GM13977 (cell line): ENCODE measurements around the gene BSND.
A peak's percentile ranks its signal among the peaks of the same experiment; 100 is the strongest.

ENCODE experiments used
- DNase-seq: peaks from one replicate; pipeline ENCODE4 v3.0.0; 2012; ENCODE audit warnings: low spot score
- in situ Hi-C: fragments of 300-500 bp; cut with MboI; formaldehyde crosslinking; loops from one replicate; pipeline ENCODE4 v1.12.0; 2022; ENCODE audit warnings: low sequenced_read_pairs, low pct_unique_long_range_greater_than_20kb, mixed read lengths, inconsistent platforms; ENCODE audit not compliant: unreplicated experiment
- TF ChIP-seq, protein P1 (sequence below): IDR thresholded peaks from 2 replicates; pipeline ENCODE4 v1.5.1; 2012; ENCODE audit warnings: mild to moderate bottlenecking, control low read depth; ENCODE audit not compliant: insufficient read depth; ENCODE audit errors: extremely low read depth, missing control alignments

BSND gene

DNA sequence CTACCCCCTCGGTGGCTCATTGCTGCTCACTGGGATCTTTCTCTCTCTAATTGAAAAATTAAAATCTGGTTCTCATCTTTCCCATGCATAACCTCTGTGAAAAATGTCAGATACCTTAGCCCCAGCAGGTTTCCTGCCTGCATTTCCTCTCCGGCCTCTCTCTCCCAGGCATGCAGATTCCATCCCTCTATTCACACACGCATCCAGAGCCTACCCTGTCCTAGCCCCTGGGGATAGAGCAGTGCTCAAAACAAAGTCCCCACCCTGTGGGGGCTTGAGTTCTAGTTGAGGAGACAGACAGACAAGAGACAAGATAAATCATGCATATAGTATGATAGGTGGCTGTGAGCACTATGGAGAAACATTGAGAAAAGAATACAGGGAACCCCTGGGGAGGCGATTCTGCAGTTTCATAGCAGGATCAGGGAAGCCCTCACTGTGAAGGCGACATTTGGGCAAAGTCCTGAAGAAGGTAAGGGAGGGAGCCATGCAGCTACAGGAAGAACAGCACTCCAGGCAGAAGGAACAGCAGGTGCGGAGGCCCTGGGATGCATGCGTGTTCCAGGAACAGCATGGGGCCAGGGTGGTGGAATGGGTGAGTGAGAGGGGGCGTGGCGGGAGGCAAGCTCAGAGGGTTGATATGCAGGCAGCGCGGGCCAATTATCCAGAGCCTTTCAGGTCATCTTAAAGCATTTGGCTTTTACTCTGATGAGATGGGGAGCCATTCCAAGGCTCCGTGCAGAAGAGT is 3.5 kb upstream of the BSND start:
- TF ChIP-seq, protein P1, sequence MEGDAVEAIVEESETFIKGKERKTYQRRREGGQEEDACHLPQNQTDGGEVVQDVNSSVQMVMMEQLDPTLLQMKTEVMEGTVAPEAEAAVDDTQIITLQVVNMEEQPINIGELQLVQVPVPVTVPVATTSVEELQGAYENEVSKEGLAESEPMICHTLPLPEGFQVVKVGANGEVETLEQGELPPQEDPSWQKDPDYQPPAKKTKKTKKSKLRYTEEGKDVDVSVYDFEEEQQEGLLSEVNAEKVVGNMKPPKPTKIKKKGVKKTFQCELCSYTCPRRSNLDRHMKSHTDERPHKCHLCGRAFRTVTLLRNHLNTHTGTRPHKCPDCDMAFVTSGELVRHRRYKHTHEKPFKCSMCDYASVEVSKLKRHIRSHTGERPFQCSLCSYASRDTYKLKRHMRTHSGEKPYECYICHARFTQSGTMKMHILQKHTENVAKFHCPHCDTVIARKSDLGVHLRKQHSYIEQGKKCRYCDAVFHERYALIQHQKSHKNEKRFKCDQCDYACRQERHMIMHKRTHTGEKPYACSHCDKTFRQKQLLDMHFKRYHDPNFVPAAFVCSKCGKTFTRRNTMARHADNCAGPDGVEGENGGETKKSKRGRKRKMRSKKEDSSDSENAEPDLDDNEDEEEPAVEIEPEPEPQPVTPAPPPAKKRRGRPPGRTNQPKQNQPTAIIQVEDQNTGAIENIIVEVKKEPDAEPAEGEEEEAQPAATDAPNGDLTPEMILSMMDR = no peak
- DNase-seq = no peak
- in situ Hi-C loops = loop anchor here (5.0 kb wide), 1 partner anchor 38 kb away; no protein-coding TSS in a partner anchor

DNA sequence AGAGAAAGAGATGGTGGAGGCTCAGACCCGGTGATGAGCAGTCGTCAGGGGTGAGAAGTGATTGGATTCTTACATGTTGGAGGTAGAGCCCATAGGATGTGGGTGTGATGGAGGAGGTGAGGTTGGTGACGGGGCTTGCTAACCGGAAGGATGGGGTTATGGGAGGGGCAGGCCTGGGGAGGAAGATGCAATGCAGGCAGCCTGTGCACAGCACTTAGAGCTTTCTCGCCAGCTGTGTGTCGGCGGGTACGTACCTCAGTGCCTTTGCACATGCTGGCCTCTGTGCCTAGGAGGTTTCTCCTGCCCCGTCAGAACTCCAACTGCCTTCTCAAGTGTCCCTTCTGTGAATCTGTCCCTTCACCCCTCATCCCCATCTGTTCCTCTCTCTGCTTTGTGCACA is 2.9 kb upstream of the BSND start:
- DNase-seq = no peak
- TF ChIP-seq, protein P1 = no peak
- in situ Hi-C loops = loop anchor here (5.0 kb wide), 1 partner anchor 39 kb away; no protein-coding TSS in a partner anchor

DNA sequence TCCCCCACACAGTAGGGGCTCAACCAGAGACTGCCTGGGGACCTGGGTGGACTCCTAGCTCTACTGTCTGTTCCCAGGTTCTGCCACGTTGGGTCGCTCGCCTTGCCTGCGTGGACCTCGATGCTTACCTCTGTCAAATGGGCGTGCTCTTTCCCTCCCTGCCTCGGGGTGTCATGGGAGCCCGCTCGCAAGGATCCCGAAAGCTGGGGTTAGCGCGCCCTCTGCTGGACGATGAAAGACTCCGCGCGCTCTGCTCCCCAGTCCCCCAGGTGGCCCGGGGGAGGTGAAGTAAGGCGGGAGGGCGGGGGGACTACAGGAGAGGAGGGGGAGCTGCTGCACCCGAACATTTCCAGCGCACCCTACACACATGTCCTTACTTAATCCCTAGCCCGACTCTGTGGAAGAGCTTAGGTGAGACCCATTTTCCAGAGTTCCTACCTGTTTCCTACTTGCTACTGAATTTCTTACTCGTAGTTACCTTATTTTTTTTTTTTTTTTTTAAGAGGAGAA is 2.3 kb upstream of the BSND start:
- in situ Hi-C loops = loop anchor here (5.0 kb wide), 1 partner anchor 39 kb away; no protein-coding TSS in a partner anchor
- TF ChIP-seq, protein P1 = peak; percentile 89
- DNase-seq = peak; percentile 95

DNA sequence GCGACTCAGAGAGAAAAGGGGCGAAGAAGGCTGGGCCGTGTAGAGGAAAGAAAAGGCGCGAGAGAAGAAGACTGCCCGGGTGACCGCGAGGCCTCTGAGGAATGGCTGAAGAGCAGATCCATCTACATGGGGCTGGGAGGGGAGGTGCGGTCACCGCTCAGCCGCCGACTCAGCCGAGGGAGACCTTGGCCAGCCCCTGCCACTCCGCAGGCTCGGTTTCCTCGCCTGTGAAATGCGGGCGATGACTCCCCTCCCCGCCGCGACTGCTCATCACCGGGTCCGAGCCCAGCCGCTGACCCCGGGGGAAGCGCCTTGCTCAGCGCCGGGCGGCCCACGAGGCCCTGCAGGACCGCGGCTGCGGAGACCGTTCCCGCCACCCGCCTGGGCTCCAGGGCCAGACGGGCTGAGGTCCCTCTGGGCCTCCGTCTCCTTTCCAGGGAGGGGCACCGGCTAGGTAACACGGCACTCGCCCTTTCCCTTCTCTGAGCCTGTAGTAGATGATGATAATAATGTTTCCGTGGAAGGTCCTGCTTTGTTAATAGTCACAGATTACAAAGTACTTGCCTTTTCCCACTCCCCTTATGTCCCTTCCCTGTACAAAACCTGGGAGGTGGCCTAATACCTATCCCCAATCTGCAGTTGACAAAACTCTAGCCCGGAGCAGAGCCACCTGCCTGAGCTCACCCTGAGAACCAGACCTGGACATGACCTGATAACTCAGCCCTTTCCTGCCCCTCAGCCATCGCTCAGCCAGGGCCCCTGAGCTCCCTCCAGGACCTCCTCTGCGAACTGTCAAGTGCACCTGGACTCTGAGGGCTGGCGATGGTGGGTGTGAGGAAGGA is 1.6 kb upstream of the BSND start:
- TF ChIP-seq, protein P1 = no peak
- no peak for DNase-seq
- in situ Hi-C loops = loop anchor here (5.0 kb wide), 1 partner anchor 40 kb away; no protein-coding TSS in a partner anchor

DNA sequence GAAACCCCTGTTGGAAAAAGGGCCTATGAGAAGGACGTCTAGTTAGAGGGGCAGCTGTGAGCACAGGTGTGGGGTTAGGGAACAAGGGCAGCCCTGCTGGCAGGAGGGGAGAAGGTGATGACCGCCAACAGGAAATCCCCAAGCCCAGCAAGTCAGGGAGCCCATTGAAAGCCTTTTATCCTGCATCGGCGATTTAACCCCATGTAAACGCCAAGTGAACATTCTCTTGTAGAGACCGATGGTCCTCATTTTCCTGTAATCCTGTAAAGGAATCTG is 1.1 kb upstream of the BSND start:
- DNase-seq = no peak
- in situ Hi-C loops = loop anchor here (5.0 kb wide), 1 partner anchor 40 kb away; no protein-coding TSS in a partner anchor
- TF ChIP-seq, protein P1 = no peak

DNA sequence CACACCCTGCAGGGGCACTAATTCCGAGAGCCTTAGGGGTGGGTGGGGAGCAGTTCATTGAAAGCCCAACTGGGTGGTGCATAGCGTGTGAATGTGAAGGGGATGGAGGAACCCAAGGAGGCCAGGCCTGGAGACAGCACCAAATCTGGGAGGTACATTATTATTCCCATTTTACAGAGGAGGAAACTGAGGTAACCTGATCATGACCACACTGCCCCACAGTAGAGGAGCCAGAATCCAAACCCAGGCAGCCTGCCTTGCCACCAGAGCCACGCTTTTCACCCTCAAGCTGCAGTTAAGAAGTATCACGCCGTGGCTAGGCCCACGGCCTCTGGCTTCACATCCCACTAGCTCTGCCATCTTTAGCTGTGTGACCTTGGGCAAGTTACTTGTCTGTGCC is 633 bp upstream of the BSND start:
- TF ChIP-seq, protein P1 = no peak
- no peak for DNase-seq
- in situ Hi-C loops = loop anchor here (5.0 kb wide), 1 partner anchor 41 kb away; no protein-coding TSS in a partner anchor
